HepG2 (cell line): ENCODE measurements around the gene CYLD.

Source experiments
- ASH2L ChIP-seq: fragments of 300-600, 200-600 bp; sonication (generic); IDR thresholded peaks from 2 replicates; pipeline ENCODE4 v1.7.0; 2017; ENCODE audit warnings: low read depth, mild to moderate bottlenecking, moderate library complexity, mixed read lengths, low read length; ENCODE audit not compliant: insufficient read length
- E2F1 ChIP-seq: sonication (generic); formaldehyde crosslinking; IDR thresholded peaks from 2 replicates; pipeline ENCODE4 v1.5.0; 2020; ENCODE audit warnings: missing genetic modification reagents
- EZH2 ChIP-seq: conservative IDR thresholded peaks from 2 replicates; pipeline ENCODE4 v1.6.1; 2012; ENCODE audit warnings: mild to moderate bottlenecking, low read depth, low read length, moderate library complexity
- FOXP1 ChIP-seq, 2 experiments: fragments of 450-650 bp in 1 of 2; IDR thresholded peaks; 2 replicates each; pipeline ENCODE4 v1.6.1; 2017 to 2018; ENCODE audit warnings: antibody characterized with exemption in 1 of 2
- HINFP ChIP-seq: sonication (generic); formaldehyde crosslinking; IDR thresholded peaks from 2 replicates; pipeline ENCODE4 v1.4.0; 2020; ENCODE audit warnings: low read depth, mild to moderate bottlenecking, missing genetic modification reagents
- NFKBIZ ChIP-seq: IDR thresholded peaks from 2 replicates; pipeline ENCODE4 v1.6.1; 2018; ENCODE audit warnings: missing genetic modification reagents, missing compliant biosample characterization
- POLR2AphosphoS5 ChIP-seq: IDR thresholded peaks from 2 replicates; pipeline ENCODE4 v1.6.1; 2012; ENCODE audit warnings: low read depth, low read length
- SETDB1 ChIP-seq: sonication (generic); formaldehyde crosslinking; IDR thresholded peaks from 2 replicates; pipeline ENCODE4 v1.5.1; 2020; ENCODE audit warnings: missing genetic modification reagents, mild to moderate bottlenecking, borderline replicate concordance
- ZNF276 ChIP-seq: sonication (generic); formaldehyde crosslinking; IDR thresholded peaks from 2 replicates; pipeline ENCODE4 v1.4.0; 2020; ENCODE audit warnings: mild to moderate bottlenecking, low read depth, missing genetic modification reagents
- ZNF282 ChIP-seq: fragments of 450-650 bp; IDR thresholded peaks from 2 replicates; pipeline ENCODE4 v1.6.1; 2018; ENCODE audit not compliant: partially characterized antibody
- ZNF768 ChIP-seq: sonication (generic); formaldehyde crosslinking; IDR thresholded peaks from 2 replicates; pipeline ENCODE4 v1.4.0; 2020; ENCODE audit warnings: missing genetic modification reagents

GRCh38 chr16:50802961-50803360, 61.1 kb downstream of the CYLD start:
- no peak for TF ChIP-seq SETDB1
- no peak for TF ChIP-seq NFKBIZ (CRISPR knock-in tag)
- no peak for TF ChIP-seq FOXP1 (IDR thresholded peaks at IDR 0.05)
- no peak for TF ChIP-seq FOXP1 (CRISPR knock-in tag; IDR thresholded peaks at IDR 0.05)
- no peak for TF ChIP-seq ZNF768 (CRISPR knock-in tag)
- TF ChIP-seq EZH2 = no peak
- no peak for TF ChIP-seq ZNF282
- TF ChIP-seq POLR2AphosphoS5 = no peak
- TF ChIP-seq ZNF276 (CRISPR knock-in tag) = no peak
- TF ChIP-seq ASH2L = no peak
- TF ChIP-seq E2F1 (CRISPR knock-in tag) = no peak
- no peak for TF ChIP-seq HINFP
